MM.1S (cell line): ENCODE data around the gene TMEM81.

Experiments used
- DNase-seq: peaks from one replicate; pipeline ENCODE4 v3.0.0-alpha.2; 2015
- H2AFZ ChIP-seq: fragments of 300-600 bp; sonication (generic); 2 replicates; pipeline ENCODE4 v1.6.0; 2016; ENCODE audit warnings: antibody characterized with exemption, low read length
- H3F3A ChIP-seq: fragments of 300-600 bp; sonication (generic); 2 replicates; pipeline ENCODE4 v1.6.1; 2016; ENCODE audit warnings: mild to moderate bottlenecking, antibody characterized with exemption, low read length, moderate library complexity, mixed read lengths; ENCODE audit not compliant: insufficient read depth
- H3K27ac ChIP-seq: fragments of 300-600 bp; sonication (generic); 2 replicates; pipeline ENCODE4 v1.5.1; 2016; ENCODE audit warnings: mild to moderate bottlenecking, low read length
- H3K27me3 ChIP-seq: fragments of 300-600 bp; sonication (generic); replicated peaks from 2 replicates; pipeline ENCODE4 v1.6.0; 2016; ENCODE audit warnings: low read length; ENCODE audit not compliant: insufficient read depth
- H3K36me3 ChIP-seq: fragments of 300-600 bp; sonication (generic); replicated peaks from 2 replicates; pipeline ENCODE4 v1.6.1; 2016; ENCODE audit warnings: mild to moderate bottlenecking, low read length, mixed read lengths; ENCODE audit not compliant: insufficient read depth
- H3K4me1 ChIP-seq: fragments of 300-600 bp; sonication (generic); 2 replicates; pipeline ENCODE4 v1.6.1; 2016; ENCODE audit warnings: low read length, mixed read lengths
- H3K4me2 ChIP-seq: fragments of 300-600 bp; sonication (generic); 2 replicates; pipeline ENCODE4 v1.6.0; 2016; ENCODE audit warnings: low read depth, low read length
- H3K4me3 ChIP-seq: fragments of 300-600 bp; sonication (generic); 2 replicates; pipeline ENCODE4 v1.5.1; 2016; ENCODE audit warnings: low read length, mixed read lengths
- H3K79me2 ChIP-seq: fragments of 300-600 bp; sonication (generic); 2 replicates; pipeline ENCODE4 v1.6.1; 2016; ENCODE audit warnings: mixed run types, low read length, mixed read lengths
- H3K9ac ChIP-seq: fragments of 300-600 bp; sonication (generic); 2 replicates; pipeline ENCODE4 v1.6.1; 2016; ENCODE audit warnings: low read length, mixed read lengths
- H3K9me2 ChIP-seq: fragments of 300-600 bp; sonication (generic); replicated peaks from 2 replicates; pipeline ENCODE4 v1.6.1; 2016; ENCODE audit warnings: mild to moderate bottlenecking, low read length, mixed read lengths; ENCODE audit not compliant: insufficient read depth
- H3K9me3 ChIP-seq: fragments of 300-600 bp; sonication (generic); replicated peaks from 2 replicates; pipeline ENCODE4 v1.6.1; 2016; ENCODE audit warnings: mild to moderate bottlenecking, low read length, mixed read lengths; ENCODE audit not compliant: insufficient read depth
- H4K20me1 ChIP-seq: fragments of 300-600 bp; sonication (generic); 2 replicates; pipeline ENCODE4 v1.6.1; 2016; ENCODE audit warnings: mild to moderate bottlenecking, low read length, moderate library complexity, mixed read lengths; ENCODE audit not compliant: insufficient read depth
- EZH2 ChIP-seq: fragments of 300-600 bp; sonication (generic); optimal IDR thresholded peaks from 2 replicates; pipeline ENCODE3; 2017; ENCODE audit warnings: low read depth, mild to moderate bottlenecking, antibody characterized with exemption, low read length, mixed read lengths
- EZH2phosphoT487 ChIP-seq: fragments of 300-600 bp; sonication (generic); IDR thresholded peaks from 2 replicates; pipeline ENCODE4 v1.6.1; 2018; ENCODE audit warnings: antibody characterized with exemption, low read length
- TF ChIP-seq, protein P1 (sequence below): fragments of 300-600 bp; sonication (generic); IDR thresholded peaks from 2 replicates; pipeline ENCODE4 v1.5.1; 2016; ENCODE audit warnings: antibody characterized with exemption, low read length, mixed read lengths

Gene TMEM81

DNA sequence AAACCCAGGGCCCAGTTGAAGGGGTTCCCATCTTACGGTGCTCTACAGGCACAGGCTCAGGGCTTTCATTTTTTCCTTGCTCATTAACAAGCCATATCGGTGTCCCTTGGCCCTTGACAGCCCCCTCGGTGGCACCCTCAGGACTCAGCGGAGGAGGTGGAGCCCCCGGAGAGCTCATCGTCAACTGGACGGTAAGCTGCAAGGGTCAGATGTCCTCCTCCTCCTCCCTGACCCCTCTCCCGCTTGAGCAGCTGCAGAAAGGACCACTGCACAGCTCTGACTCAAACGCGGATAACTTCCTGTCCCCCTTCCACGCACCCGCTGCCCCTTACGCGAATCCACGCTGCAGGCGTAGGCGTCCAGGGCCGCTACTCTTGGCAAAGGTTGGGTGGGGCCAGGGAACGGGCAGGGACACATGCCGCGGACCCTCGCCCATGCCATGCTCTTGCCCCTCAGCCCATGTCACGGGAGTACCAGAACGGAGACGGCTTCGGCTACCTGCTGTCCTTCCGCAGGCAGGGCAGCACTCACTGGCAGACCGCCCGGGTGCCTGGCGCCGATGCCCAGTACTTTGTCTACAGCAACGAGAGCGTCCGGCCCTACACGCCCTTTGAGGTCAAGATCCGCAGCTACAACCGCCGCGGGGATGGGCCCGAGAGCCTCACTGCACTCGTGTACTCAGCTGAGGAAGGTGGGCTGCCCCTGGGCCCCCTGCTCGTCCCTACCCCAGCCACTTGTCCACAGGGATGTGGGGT, 14.7 kb downstream of the TMEM81 start:
- Histone ChIP-seq H3K27ac (no peak overlapping the region), H3K9me3 (no peaks in the 10 kb centered on the region), H3K9me2 (no peaks in the 10 kb centered on the region), H3K4me2 (no peak overlapping the region), H3F3A (no peaks in the 10 kb centered on the region), H3K36me3 (no peaks in the 10 kb centered on the region), H3K79me2 (no peaks in the 10 kb centered on the region), H2AFZ (no peak overlapping the region), H4K20me1 (no peaks in the 10 kb centered on the region), H3K4me3 (no peak overlapping the region), H3K27me3 (no peaks in the 10 kb centered on the region; the same call in 1 of the 2 replicates), H3K9ac (no peak overlapping the region), H3K4me1 (no peaks in the 10 kb centered on the region)
- TF ChIP-seq, protein P1, sequence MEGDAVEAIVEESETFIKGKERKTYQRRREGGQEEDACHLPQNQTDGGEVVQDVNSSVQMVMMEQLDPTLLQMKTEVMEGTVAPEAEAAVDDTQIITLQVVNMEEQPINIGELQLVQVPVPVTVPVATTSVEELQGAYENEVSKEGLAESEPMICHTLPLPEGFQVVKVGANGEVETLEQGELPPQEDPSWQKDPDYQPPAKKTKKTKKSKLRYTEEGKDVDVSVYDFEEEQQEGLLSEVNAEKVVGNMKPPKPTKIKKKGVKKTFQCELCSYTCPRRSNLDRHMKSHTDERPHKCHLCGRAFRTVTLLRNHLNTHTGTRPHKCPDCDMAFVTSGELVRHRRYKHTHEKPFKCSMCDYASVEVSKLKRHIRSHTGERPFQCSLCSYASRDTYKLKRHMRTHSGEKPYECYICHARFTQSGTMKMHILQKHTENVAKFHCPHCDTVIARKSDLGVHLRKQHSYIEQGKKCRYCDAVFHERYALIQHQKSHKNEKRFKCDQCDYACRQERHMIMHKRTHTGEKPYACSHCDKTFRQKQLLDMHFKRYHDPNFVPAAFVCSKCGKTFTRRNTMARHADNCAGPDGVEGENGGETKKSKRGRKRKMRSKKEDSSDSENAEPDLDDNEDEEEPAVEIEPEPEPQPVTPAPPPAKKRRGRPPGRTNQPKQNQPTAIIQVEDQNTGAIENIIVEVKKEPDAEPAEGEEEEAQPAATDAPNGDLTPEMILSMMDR = no peak
- TF ChIP-seq EZH2phosphoT487 (no peak), EZH2 (no peak)
- DNase-seq = no peak

DNA sequence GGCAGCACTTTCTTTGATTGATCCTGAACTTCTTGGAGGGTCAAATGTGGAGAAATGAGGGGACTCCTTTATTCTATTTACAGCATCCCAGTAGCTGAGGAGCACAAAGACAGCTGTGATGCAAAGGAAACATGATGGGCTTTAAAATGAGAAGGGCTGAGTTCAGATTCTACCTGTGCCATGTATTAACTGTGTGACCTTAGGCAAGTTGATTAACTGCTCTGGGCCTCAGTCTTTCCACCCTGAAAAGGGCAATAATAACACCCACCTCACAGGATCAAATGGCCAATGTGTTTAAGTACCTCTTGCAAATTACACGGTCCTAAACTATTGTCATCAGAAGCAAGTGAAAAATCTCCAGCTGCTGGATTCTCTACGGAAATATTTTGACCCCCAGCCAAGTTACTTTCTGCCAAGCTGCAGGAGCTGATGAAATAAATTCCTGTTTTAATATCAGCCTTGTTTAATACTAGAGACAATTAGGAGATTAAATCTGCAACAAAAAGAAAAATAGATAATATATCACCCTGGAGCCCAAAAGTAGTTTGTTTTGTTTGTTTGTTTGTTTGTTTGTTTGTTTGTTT, 15.7 kb downstream of the TMEM81 start:
- H3K9ac ChIP-seq = no peak overlapping the region
- TF ChIP-seq, protein P1 = no peak
- TF ChIP-seq EZH2 (no peak), EZH2phosphoT487 (no peak)
- H3K9me2 ChIP-seq = no peaks in the 10 kb centered on the region
- no peaks in the 10 kb centered on the region; the same call in 1 of the 2 replicates for H3K27me3 ChIP-seq
- H3K36me3 ChIP-seq = no peaks in the 10 kb centered on the region
- H3K4me3 ChIP-seq = no peak overlapping the region
- H3K9me3 ChIP-seq = no peaks in the 10 kb centered on the region
- DNase-seq = no peak
- no peaks in the 10 kb centered on the region for H3K79me2 ChIP-seq
- no peaks in the 10 kb centered on the region for H3F3A ChIP-seq
- no peak overlapping the region for H3K27ac ChIP-seq
- H2AFZ ChIP-seq = no peak overlapping the region
- no peaks in the 10 kb centered on the region for H3K4me1 ChIP-seq
- no peaks in the 10 kb centered on the region for H4K20me1 ChIP-seq
- no peak overlapping the region for H3K4me2 ChIP-seq

DNA sequence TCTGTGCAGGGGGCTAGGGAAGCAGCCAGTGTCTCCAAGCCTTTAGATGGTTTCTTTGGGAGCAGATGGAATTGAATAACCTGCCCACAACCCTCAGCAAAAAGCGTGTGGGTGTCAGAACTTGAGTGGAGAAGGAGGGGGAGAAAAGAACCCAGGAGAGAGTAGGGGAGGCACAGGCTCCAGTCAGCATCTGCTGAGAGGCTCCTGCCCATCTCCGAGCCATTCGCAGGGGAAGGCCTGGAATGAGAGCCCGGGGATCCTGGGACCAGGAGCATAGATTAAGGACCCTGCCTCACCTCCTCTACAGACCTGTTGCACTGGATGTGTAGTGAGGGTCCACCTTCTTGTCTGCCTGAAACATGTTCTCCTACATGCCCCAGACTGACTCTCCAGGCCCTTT, 16.3 kb downstream of the TMEM81 start:
- TF ChIP-seq EZH2 = no peak
- TF ChIP-seq EZH2phosphoT487 = no peak
- TF ChIP-seq, protein P1 = no peak
- Histone ChIP-seq H3K36me3 (no peaks in the 10 kb centered on the region), H3K79me2 (no peaks in the 10 kb centered on the region), H3K27me3 (no peaks in the 10 kb centered on the region; the same call in 1 of the 2 replicates), H3K27ac (no peak overlapping the region), H3K4me1 (no peaks in the 10 kb centered on the region), H3K9ac (no peak overlapping the region), H3K9me2 (no peaks in the 10 kb centered on the region), H3K4me2 (no peak overlapping the region), H3F3A (no peaks in the 10 kb centered on the region), H2AFZ (no peak overlapping the region), H3K9me3 (no peaks in the 10 kb centered on the region), H4K20me1 (no peaks in the 10 kb centered on the region), H3K4me3 (no peak overlapping the region)
- DNase-seq = no peak
